Measurements from ENCODE around the gene CCR1. TPM values are rescaled to one million over a fixed set of nuclear protein-coding genes. Genes with fewer than 3 reads are reported as not detected.

The CCR1 gene
- polyA plus RNA-seq, 1 experiment: not detected

GRCh38 chr3:46205286-46205960 lies 2.7 kb downstream of the CCR1 start:
- no peaks in the 10 kb centered on the region for H3K36me3 ChIP-seq (ENCODE audit: control insufficient read depth, insufficient read depth, low read length)
- no peak for DNase-seq (ENCODE audit: low read depth)
- POLR2A ChIA-PET: no interaction called here
- no peak for TF ChIP-seq CTCF (IDR thresholded peaks at IDR 0.05; ENCODE audit: insufficient read depth, low read depth, low read length)
- no peak overlapping the region for H3K4me3 ChIP-seq (ENCODE audit: low read depth, low read length)
- H3K27me3 ChIP-seq (ENCODE audit: control insufficient read depth, insufficient read depth, low read length): peaks cover 5% of the 10 kb centered on the region; the same call in 1 of the 2 replicates
- CTCF ChIA-PET: interaction anchor here (1.0 to 1.2 kb wide), 2 partner anchors 9 to 95 kb away, joined by 3 read pairs; no protein-coding TSS in a partner anchor

GRCh38 chr3:46203681-46204080 lies 4.4 kb downstream of the CCR1 start:
- POLR2A ChIA-PET: no interaction called here
- CTCF ChIA-PET: no interaction called here

GRCh38 chr3:46202535-46202934 lies 5.6 kb downstream of the CCR1 start:
- DNase-seq (ENCODE audit: low read depth): no peak
- TF ChIP-seq CTCF (IDR thresholded peaks at IDR 0.05; ENCODE audit: insufficient read depth, low read depth, low read length): no peak
- POLR2A ChIA-PET: no interaction called here
- CTCF ChIA-PET: interaction anchor here (0.8 kb wide), 1 partner anchor 122 kb away, joined by 3 read pairs; no protein-coding TSS in a partner anchor
- H3K27me3 ChIP-seq (ENCODE audit: control insufficient read depth, insufficient read depth, low read length): peaks cover 4% of the 10 kb centered on the region
- H3K36me3 ChIP-seq (ENCODE audit: control insufficient read depth, insufficient read depth, low read length): no peaks in the 10 kb centered on the region
- H3K4me3 ChIP-seq (ENCODE audit: low read depth, low read length): no peak overlapping the region

More at GRCh38 chr3:46203681-46204080, 4.4 kb downstream of the CCR1 start:
- H3K27me3 ChIP-seq (ENCODE audit: control insufficient read depth, insufficient read depth, low read length): peaks cover 4% of the 10 kb centered on the region
- no peaks in the 10 kb centered on the region for H3K36me3 ChIP-seq (ENCODE audit: control insufficient read depth, insufficient read depth, low read length)
- DNase-seq (ENCODE audit: low read depth): no peak
- TF ChIP-seq CTCF (IDR thresholded peaks at IDR 0.05; ENCODE audit: insufficient read depth, low read depth, low read length): no peak
- no peak overlapping the region for H3K4me3 ChIP-seq (ENCODE audit: low read depth, low read length)

- no peak overlapping the region for H3K4me3 ChIP-seq (ENCODE audit: low read depth, low read length)
- no peak for DNase-seq (ENCODE audit: low read depth)
- ChIA-PET CTCF (interaction anchor here (0.8 to 1.5 kb wide), 3 partner anchors 8 to 271 kb away, joined by 3 to 5 read pairs (median 4); no protein-coding TSS in a partner anchor), POLR2A (interaction anchor here (0.6 kb wide), 1 partner anchor 87 kb away, joined by 3 read pairs; no protein-coding TSS in a partner anchor)
- peaks cover 4% of the 10 kb centered on the region for H3K27me3 ChIP-seq (ENCODE audit: control insufficient read depth, insufficient read depth, low read length)
- TF ChIP-seq CTCF (IDR thresholded peaks at IDR 0.05; ENCODE audit: insufficient read depth, low read depth, low read length): no peak
- no peaks in the 10 kb centered on the region for H3K36me3 ChIP-seq (ENCODE audit: control insufficient read depth, insufficient read depth, low read length)
These were observed 7.3 kb downstream of the CCR1 start for GRCh38 chr3:46200790-46201189.

GRCh38 chr3:46200211-46200610 lies 7.9 kb downstream of the CCR1 start:
- CTCF ChIA-PET: interaction anchor here (0.8 to 1.5 kb wide), 2 partner anchors 9 kb away, joined by 3 to 4 read pairs; no protein-coding TSS in a partner anchor
- no peaks in the 10 kb centered on the region for H3K36me3 ChIP-seq (ENCODE audit: control insufficient read depth, insufficient read depth, low read length)
- H3K4me3 ChIP-seq (ENCODE audit: low read depth, low read length): no peak overlapping the region
- POLR2A ChIA-PET: interaction anchor here (0.6 kb wide), 1 partner anchor 87 kb away, joined by 3 read pairs; no protein-coding TSS in a partner anchor
- DNase-seq (ENCODE audit: low read depth): no peak
- peaks cover 4% of the 10 kb centered on the region for H3K27me3 ChIP-seq (ENCODE audit: control insufficient read depth, insufficient read depth, low read length)
- TF ChIP-seq CTCF (IDR thresholded peaks at IDR 0.05; ENCODE audit: insufficient read depth, low read depth, low read length): no peak

All from BJ (cell line).